Heart left ventricle (tissue), 16 donors: Measurements from ENCODE around the gene RAD51B. TPM values are rescaled to one million over a fixed set of nuclear protein-coding genes. Genes with fewer than 3 reads are reported as not detected.

Experiments
- ATAC-seq, 4 donors: fragments of 200-7000 bp; cut with Tn5 transposase; one replicate each; pipeline ENCODE4 v1.9.1; 2020 to 2022; ENCODE audit warnings: moderate library complexity in 4 of 4, mild to moderate bottlenecking in 3 of 4, moderate number of reproducible peaks in 1 of 4
- DNase-seq, 5 donors: peaks; one replicate each; pipeline ENCODE4 v3.0.0-alpha.2; 2020
- H3K27ac ChIP-seq, 12 donors: fragments of 200-600 bp; sonication (generic) in 4 of 12; one replicate each; pipeline versions ENCODE4 v1.5.0 to v1.8.0; 2016 to 2022; ENCODE audit warnings: mild to moderate bottlenecking in 2 of 12
- H3K27me3 ChIP-seq, 9 donors: fragments of 200-600 bp; sonication (generic) in 2 of 9; one replicate each; pipeline versions ENCODE4 v1.5.1 to v1.8.0; 2016 to 2022; ENCODE audit warnings: mild to moderate bottlenecking in 3 of 9
- H3K36me3 ChIP-seq, 9 donors: fragments of 200-600 bp; sonication (generic) in 2 of 9; one replicate each; pipeline versions ENCODE4 v1.5.0 to v1.8.0; 2018 to 2022; ENCODE audit warnings: mild to moderate bottlenecking in 2 of 9
- H3K4me1 ChIP-seq, 12 donors: fragments of 200-600 bp; sonication (generic) in 4 of 12; one replicate each; pipeline versions ENCODE4 v1.5.0 to v1.8.0; 2016 to 2022; ENCODE audit warnings: mild to moderate bottlenecking in 3 of 12
- H3K4me3 ChIP-seq, 12 donors: fragments of 200-600 bp; sonication (generic) in 4 of 12; one replicate each; pipeline versions ENCODE4 v1.5.0 to v1.8.0; 2017 to 2022; ENCODE audit warnings: mild to moderate bottlenecking in 9 of 12, moderate library complexity in 4 of 12
- H3K9me3 ChIP-seq, 12 donors: fragments of 200-600 bp; sonication (generic) in 4 of 12; one replicate each; pipeline versions ENCODE4 v1.5.0 to v1.8.0; 2016 to 2022; ENCODE audit warnings: mild to moderate bottlenecking in 1 of 12
- POLR2A ChIP-seq, 2 donors: fragments of 450-650 bp; IDR thresholded peaks; one replicate each; pipeline ENCODE4 v1.6.1; 2017; ENCODE audit warnings: antibody characterized with exemption in 2 of 2, mild to moderate bottlenecking in 2 of 2, moderate library complexity in 2 of 2
- whole genome bisulfite sequencing, 4 donors: extraction: QIAGEN DNeasy Blood & Tissue Kit in 2 of 4; methylation state at CpG; one replicate each; pipeline versions ENCODE4 v1.1.5 to v1.1.7; 2013 to 2018; 5-methylcytosine and 5-hydroxymethylcytosine counted together
- intact Hi-C, 10 donors: fragments of 100-400 bp; cut with DNase I; formaldehyde crosslinking; loops; one replicate each; pipeline versions ENCODE4 v1.11.1 to v1.14.2; 2022
- polyA plus RNA-seq, 2 donors: library from polyadenylated mRNA; stranded (reverse); fragments of 200-250 nt; gene quantifications; one replicate each; pipeline ENCODE4 v1.2.3, GENCODE V29; 2013
- total RNA-seq, 9 donors: library from RNA; depleted of rRNA in 2 of 9; stranded (reverse); fragments of >200 nt in 2 of 9; fragmentation: NEBNext Ultra II Directional in 3 of 9; extraction: Animal tissue kit (Norgen Biotek cat#: 25700) in 3 of 9; gene quantifications; one replicate each; pipeline versions ENCODE4 v1.1.0 to v1.2.4, GENCODE V29; 2016 to 2023
- TF ChIP-seq, protein P1 (sequence below), 12 donors: fragments of 200-600 bp; sonication (generic) in 4 of 12; IDR thresholded peaks; one replicate each; pipeline versions ENCODE4 v1.5.0 to v1.8.0; 2018 to 2022; ENCODE audit warnings: antibody characterized with exemption in 12 of 12, mild to moderate bottlenecking in 5 of 12
- donor health status: ischemic (EF 13 %, LVEDD 7.1; RV severe dilation, severe dysfunction).
- donor health status: healthy with polysubstance abuse.
- donor health status: DM: no; HTN: yes; CAD: no.
- donor health status: DM: no; HTN: no; CAD: no.
- donor health status: ischemic (EF 25% LVEDD 6.9; RV normal size, moderate dysfunction).
- donor health status: ischemic (EF 25% LVEDD 5.7; RV mildly dilated, moderate dysfunction).
- donor health status: healthy.
- donor health status: DM: yes; HTN: yes; CAD: no.
- donor health status: ischemic (EF 35%, LVEDD 5.7; RV mildly dilated, moderate dysfunction).
- donor health status: nonischemic (EF 11% LVEDD 7.7; RV severe dilation, severe dysfunction).
- donor health status: DM: yes; HTN: yes; CAD: no.
- donor health status: PGD.
- donor health status: ischemic (EF 29% LVEDD 5.4; RV normal size, mild dysfunction).
- donor health status: nonischemic (EF 23%, LVEDD 6.1; RV moderate dilation, normal function).

Gene RAD51B
- total and polyA plus RNA-seq, 11 donors: 1.3 to 11.3 (median 3.2) TPM

GRCh38 chr14:68160779-68161546 lies 341.4 kb downstream of the RAD51B start:
- DNase-seq (no peak), ATAC-seq (no peak)
- H3K4me1 ChIP-seq: peaks cover 0 to 11% (median 0%) of the 10 kb centered on the region in 12 donors
- no peaks in the 10 kb centered on the region for H3K9me3 ChIP-seq
- TF ChIP-seq, protein P1, sequence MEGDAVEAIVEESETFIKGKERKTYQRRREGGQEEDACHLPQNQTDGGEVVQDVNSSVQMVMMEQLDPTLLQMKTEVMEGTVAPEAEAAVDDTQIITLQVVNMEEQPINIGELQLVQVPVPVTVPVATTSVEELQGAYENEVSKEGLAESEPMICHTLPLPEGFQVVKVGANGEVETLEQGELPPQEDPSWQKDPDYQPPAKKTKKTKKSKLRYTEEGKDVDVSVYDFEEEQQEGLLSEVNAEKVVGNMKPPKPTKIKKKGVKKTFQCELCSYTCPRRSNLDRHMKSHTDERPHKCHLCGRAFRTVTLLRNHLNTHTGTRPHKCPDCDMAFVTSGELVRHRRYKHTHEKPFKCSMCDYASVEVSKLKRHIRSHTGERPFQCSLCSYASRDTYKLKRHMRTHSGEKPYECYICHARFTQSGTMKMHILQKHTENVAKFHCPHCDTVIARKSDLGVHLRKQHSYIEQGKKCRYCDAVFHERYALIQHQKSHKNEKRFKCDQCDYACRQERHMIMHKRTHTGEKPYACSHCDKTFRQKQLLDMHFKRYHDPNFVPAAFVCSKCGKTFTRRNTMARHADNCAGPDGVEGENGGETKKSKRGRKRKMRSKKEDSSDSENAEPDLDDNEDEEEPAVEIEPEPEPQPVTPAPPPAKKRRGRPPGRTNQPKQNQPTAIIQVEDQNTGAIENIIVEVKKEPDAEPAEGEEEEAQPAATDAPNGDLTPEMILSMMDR (IDR thresholded peaks at IDR 0.05): no peak
- TF ChIP-seq POLR2A (IDR thresholded peaks at IDR 0.05): no peak
- no peaks in the 10 kb centered on the region for H3K36me3 ChIP-seq
- H3K4me3 ChIP-seq: no peak overlapping the region
- H3K27me3 ChIP-seq: no peaks in the 10 kb centered on the region
- WGBS, 4 donors: 69 to 86% (median 75%) methylated on average over 4 of the region's 4 CpGs
- H3K27ac ChIP-seq: peak overlapping the region in 1 of 12 donors; percentile 80
- intact Hi-C loops: loop anchor here in 1 of 10 donors (10.0 kb wide), 1 partner anchor 64 kb away; no protein-coding TSS in a partner anchor

DNA sequence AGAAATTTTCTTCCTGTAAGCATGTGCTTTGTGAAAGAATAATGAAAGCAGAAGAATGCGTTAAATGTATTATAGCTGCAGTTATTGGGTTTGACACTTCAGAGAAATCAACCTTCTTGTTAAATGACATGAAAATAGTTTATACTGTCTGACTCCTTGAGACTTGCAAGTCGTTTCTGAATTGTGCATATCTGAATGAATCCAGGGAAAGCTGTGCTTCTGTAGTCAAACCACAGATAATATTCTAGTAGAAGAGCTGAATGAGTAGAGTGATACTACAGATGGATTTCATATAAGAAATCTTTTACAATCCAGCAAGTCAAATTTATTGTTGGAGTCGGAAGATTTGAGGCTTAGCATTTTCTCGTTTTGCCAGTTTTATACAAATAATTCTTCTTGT lies 343.3 kb downstream of the RAD51B start:
- ATAC-seq (no peak), DNase-seq (no peak)
- H3K27ac ChIP-seq: peak overlapping the region in 1 of 12 donors; percentile 80
- H3K36me3 ChIP-seq: no peaks in the 10 kb centered on the region
- H3K27me3 ChIP-seq: no peaks in the 10 kb centered on the region
- TF ChIP-seq, protein P1 (IDR thresholded peaks at IDR 0.05): no peak
- no peak for TF ChIP-seq POLR2A (IDR thresholded peaks at IDR 0.05)
- no peak overlapping the region for H3K4me3 ChIP-seq
- 86 to 92% (median 88%) methylated on average over 4 of the region's 4 CpGs for WGBS, 4 donors
- no peaks in the 10 kb centered on the region for H3K9me3 ChIP-seq
- intact Hi-C loops: loop anchor here in 1 of 10 donors (10.0 kb wide), 1 partner anchor 62 kb away; no protein-coding TSS in a partner anchor
- peaks cover 0 to 8% (median 0%) of the 10 kb centered on the region in 12 donors for H3K4me1 ChIP-seq

DNA sequence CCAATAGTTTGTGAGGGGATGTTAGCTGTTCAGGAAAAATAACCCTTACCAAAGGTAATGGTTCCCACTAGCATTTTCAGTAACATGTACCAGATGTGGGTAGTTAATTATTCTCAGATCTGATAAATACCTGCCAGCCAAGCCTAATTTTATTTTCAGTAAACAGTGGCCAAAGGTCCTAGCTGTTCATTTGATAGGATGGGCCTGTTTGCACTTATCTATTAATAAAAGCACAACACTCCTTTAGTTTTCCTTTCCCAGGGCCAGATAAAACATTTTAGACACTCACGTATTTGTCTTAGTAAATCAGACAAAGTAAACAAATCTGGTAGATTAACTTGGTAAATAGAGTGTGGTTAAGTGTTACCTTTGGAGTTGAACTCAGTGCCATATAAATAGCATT lies 345.1 kb downstream of the RAD51B start:
- no peaks in the 10 kb centered on the region for H3K9me3 ChIP-seq
- no peak for ATAC-seq
- peak overlapping the region in 5 of 12 donors; percentile 12 to 80 (median 26) for H3K27ac ChIP-seq
- no peak overlapping the region for H3K4me3 ChIP-seq
- no peaks in the 10 kb centered on the region for H3K36me3 ChIP-seq
- WGBS, 4 donors: 63 to 70% (median 68%) methylated on average over 1 of the region's 1 CpG
- TF ChIP-seq, protein P1 (IDR thresholded peaks at IDR 0.05): no peak
- TF ChIP-seq POLR2A (IDR thresholded peaks at IDR 0.05): no peak
- DNase-seq: no peak
- H3K27me3 ChIP-seq: no peaks in the 10 kb centered on the region
- intact Hi-C loops: loop anchor here in 1 of 10 donors (10.0 kb wide), 1 partner anchor 60 kb away; no protein-coding TSS in a partner anchor
- peaks cover 0 to 8% (median 0%) of the 10 kb centered on the region in 12 donors for H3K4me1 ChIP-seq

DNA sequence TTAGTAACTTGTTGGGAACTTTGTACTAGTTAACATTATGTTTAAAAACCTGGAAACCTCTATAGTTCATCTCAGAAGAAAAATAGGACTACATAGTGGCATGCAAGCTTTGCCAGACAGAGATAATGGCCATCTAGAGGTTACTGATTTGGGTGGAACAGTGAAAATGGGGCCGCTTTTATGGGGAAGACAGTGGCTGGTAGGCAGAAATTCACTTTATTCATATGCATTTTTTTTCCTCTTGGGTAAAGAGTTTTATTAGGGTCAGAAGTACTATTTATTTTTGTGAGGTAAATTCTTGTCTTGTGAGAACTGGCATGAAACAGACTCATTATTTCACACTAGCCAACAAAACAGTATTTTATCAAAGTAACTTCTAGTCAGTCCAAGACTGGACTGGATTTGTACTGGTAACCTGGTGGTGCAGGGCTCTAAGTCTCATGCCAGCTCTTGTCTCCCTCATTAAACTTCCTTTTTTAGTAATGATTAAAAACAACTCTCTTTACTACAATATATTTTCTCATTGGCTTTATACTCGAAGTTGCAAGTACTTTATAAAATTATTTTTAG lies 345.8 kb downstream of the RAD51B start:
- no peak for DNase-seq
- peak overlapping the region in 5 of 12 donors; percentile 12 to 80 (median 26) for H3K27ac ChIP-seq
- H3K27me3 ChIP-seq: no peaks in the 10 kb centered on the region
- H3K9me3 ChIP-seq: no peaks in the 10 kb centered on the region
- H3K36me3 ChIP-seq: no peaks in the 10 kb centered on the region
- intact Hi-C loops: loop anchor here in 1 of 10 donors (10.0 kb wide), 1 partner anchor 59 kb away; no protein-coding TSS in a partner anchor
- 77 to 93% (median 80%) methylated on average over 2 of the region's 2 CpGs for WGBS, 4 donors
- ATAC-seq: no peak
- H3K4me1 ChIP-seq: peaks cover 0 to 8% (median 0%) of the 10 kb centered on the region in 12 donors
- TF ChIP-seq POLR2A (IDR thresholded peaks at IDR 0.05): no peak
- TF ChIP-seq, protein P1 (IDR thresholded peaks at IDR 0.05): no peak
- H3K4me3 ChIP-seq: no peak overlapping the region
